Hypothalamus (tissue), 51 donors: ENCODE results near the gene SLC6A6.

Experiments used
- DNase-seq, 51 donors: peaks; one replicate each; lab custom pipeline; 2025; lab: John Stamatoyannopoulos, UW

SLC6A6 gene

DNA sequence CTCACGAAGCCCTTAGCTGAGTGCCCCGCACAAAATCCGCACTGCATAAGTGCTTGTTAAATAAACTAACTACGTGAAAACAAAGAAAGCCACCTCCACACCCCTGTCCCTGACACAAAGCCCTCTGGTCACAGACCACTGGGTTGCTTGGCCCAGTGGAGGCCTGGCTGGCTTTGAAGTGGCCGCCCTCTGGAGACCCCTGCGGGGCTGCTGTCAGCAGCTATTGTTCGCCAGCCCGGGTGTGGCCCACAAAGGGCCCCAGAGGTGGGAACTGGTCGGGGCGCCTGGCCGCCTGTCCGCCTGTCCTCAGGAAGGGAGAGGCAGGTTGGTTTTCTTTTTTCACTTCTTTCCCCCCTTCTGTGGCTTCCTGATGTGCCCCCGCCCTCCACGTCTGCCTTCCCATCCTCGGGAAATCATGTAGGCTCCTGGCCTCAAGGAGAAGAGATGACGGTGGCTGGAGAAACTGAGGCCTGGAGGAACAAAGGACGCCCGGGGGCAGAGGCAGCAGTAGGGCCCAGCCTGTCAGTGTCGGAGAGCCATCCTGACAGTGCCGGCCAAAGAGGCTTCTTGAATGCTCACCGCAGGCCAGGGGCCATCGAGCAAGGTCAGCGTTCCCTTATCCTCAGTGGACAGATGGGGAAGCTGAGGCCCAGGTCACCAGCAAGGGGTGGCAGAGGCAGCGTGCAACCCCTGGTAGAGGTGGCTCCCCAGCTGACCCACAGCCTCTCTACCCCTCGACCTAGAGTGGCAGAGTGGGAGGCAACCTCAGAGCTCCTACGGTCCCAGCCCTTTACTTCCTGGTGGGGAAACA is 61.1 kb downstream of the SLC6A6 start:
- no peak for DNase-seq

DNA sequence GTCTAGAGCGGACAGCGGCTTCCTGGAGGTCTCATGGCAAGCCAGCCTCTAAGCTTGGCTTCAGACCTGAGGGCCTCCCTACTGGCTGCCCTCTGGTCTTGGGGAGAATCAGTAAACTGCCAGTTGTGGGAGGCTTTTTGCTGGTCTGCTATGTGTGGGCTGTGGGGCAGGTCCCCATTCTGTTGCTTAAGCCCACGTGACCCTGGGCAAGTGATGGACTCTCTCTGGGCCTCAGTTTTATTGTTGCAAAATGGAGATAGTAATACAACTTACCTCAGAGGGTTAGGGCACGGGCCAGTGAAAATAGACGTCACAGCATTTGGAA is 61.7 kb downstream of the SLC6A6 start:
- DNase-seq: no peak

DNA sequence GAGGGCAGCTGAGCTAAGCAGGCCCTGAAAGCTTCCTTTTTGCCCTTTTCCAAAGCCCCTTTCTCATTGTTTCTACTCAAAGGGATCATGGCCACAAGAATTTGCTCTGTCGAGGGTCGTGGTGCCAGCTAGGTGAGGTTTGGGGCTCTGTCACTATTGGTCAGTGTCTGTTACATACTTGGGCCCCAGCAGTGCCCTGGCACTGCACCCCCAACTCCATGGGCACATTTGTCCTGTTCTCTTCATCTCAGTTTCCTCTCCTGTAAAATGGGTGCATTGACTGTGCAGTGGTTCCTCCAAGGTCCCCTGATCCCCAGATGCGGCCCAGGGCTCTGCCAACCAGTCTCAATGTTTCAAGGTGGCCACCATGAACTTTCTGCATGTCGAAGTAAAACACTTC is 62.1 kb downstream of the SLC6A6 start:
- no peak for DNase-seq

DNA sequence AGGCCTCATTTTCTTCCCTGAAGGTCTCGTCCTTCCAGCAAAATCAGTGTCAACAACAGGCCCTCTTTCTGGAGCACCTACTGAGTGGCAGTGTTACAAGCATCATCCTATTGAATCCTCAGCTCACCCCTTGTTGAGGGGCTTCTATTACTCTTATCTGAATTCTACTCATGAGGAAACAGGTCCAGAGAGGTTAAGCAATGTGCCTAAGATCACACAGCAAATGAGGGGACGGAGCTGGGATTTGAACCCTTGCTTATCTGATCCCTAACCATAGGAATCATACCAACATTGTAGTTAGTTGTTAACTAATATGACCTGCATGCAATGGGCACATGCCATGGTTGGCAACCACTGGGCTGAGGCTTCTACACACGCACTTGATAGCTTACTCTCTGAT is 63.0 kb downstream of the SLC6A6 start:
- DNase-seq: no peak

DNA sequence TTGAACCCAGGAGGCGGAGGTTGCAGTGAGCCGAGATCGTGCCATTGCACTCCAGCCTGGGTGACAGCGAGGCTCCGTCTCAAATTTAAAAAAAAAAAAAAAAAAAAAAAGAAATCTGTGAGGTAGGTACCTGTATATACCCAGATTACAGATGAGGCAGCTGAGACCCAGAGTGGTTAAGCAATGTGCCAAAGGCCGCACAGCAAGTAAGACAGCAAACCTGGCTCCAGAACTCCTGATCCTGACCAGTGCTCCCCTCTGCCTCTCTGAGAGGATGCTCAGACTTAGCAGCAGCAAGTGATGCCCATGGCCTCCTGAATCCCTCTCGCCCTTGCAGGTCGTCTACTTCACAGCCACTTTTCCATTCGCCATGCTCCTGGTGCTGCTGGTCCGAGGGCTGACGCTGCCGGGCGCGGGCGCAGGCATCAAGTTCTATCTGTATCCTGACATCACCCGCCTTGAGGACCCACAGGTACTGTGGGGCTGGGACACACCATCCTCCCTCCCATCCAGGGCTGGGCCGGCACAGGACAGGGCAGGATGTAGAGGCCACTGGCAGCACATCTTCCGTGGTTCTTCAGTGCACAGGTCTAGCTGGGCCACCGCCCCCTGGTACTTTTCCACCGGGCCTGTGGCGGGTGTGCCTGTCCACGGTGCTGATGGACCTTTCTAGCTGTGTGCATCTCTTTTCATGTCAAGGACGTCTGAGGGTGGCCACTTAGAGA is 63.9 kb downstream of the SLC6A6 start:
- DNase-seq: no peak

DNA sequence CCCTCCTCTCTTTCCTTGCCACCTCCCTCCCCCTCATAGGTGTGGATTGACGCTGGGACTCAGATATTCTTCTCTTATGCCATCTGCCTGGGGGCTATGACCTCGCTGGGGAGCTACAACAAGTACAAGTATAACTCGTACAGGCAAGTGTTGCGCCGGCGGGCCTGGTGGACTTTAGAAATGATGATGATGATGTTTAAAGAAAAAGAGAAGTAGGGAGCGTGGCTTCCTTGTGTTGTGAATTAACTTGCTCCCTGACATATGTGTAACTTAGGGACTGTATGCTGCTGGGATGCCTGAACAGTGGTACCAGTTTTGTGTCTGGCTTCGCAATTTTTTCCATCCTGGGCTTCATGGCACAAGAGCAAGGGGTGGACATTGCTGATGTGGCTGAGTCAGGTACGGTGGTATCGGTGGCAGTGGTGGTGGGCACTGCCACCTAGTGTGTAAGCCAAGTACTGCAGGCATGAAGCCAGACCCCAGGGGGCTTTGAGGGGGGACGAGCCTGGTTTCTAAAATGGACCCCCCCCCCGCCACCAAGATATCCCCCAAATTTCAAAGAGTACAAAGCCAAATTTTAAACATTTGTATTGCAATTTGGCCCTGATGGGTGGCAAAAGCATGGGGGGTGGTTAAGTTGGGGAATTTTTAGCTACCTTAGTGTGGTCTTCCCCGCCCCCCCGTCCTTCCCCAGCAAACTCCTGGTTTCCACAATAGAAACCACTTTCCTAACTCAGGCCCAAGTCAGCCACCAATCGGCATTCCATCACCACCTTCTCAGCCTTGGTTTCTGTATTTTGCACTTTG is 65.6 kb downstream of the SLC6A6 start:
- peak in 33 of 51 donors; percentile 2 to 56 (median 17) for DNase-seq

DNA sequence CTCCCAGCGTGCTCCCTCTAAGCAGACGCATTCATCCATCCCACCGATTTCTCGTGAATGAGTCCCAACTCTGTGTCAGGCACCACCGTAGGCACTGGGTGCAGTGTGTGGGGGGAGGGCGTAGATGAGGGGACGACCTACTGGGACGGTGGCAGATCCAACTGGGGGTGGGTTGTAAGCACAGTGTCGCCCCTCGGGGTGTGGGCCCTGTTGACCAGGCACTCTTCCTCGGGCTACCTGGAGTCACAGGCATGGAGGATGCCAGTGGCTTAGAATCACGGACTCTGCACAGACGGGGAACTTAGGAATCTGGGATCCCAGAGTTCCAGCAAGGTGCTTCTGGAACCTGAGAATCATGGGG is 66.2 kb downstream of the SLC6A6 start:
- no peak for DNase-seq

DNA sequence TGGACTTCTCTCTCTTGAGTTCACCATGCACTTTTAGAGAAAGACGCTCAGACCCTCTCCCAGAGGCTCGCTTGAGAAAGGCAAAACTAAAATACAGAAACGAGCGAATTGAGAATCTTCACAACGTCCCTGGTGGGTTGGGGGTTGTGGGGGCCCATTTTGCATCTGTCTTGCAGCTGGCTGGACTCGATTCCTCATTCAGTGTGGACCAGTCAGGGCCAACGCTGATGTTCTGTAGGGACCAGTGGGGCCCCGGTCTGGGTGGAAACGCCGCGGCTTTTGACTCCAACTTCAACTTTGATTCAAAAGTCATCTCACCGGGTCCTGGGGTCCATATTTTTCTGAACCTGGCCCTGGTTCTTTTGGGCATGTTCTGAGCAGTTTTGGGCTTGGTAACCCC is 68.1 kb downstream of the SLC6A6 start:
- DNase-seq: no peak

DNA sequence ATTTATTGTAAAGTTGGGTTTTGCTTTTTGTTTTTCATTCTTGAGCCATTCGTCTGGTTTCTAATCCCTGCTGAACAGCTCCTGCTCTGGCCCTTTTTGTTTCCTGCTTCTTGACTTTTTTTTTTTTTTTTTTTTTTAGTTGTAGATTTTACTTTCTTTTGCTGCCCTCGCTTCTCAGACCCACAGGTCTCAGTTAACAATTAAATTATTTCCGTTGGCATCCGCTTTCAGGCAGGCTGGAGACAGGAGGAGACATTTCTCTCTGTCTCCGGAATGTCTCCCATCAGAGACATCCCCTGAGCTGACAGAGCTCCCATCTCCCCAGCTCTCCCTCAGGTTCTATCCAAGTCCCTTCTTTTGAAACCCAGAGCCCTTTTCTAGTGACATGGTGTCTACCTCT is 68.6 kb downstream of the SLC6A6 start:
- DNase-seq: no peak

DNA sequence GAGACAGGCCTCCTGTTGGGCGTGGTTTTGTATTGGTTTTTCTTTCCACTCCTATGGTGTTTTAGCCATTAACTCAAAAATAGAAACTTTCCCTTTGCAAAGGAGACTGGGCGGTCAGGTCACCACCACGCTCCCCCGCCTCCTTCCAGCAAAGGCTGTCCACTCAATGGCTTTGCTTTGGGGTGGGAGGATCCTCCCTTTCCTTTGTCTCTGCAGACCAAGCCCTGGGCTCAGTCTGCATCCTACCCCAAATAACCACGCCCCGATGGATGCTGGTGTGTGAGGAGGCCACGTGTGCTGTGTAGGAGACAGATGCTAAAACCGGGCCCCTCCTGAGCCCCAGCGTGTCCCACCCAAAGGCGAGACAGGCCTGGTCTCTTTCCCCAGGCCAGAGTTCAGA is 69.3 kb downstream of the SLC6A6 start:
- no peak for DNase-seq

DNA sequence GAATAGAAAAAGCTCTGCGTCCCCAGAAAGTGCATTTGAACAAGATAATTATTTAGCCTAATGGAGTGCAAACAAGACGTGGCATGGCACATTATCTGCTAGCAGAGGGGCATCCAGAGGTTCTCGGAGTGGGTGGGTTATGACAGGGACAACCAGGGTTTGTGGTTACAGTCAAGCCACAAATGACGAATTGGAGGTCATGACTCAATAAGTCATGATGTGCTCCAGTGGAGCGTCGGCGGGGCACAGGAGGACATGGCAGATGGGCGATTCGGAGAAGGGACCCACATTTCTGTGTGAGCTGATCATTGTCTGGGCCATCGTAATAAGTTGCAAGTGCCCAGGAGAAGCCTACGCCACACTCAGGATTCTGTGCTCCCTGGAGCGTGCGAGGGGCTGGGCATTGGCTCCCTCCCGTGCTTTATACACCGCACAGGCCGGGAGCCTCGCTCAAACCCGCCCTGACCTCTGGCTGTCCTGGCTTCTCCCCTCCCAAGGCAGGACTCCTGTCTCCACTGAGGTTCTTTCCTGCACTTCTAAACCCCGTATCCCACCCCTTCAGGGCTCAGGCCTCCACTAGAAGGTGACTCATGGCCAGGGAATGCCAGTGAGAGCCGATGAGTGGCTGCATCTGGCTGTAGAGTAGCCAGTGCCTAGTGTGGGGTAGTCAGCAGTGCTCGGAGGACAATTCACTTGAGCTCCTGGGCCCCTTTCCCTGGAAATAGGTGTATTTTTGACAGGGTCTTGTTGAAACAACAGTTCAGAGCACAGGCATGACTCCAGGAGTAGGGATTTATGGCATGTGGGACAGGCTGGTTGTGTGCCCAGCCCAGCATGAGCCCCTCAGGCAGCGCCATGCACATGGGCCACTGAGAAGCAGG is 70.3 kb downstream of the SLC6A6 start:
- no peak for DNase-seq

DNA sequence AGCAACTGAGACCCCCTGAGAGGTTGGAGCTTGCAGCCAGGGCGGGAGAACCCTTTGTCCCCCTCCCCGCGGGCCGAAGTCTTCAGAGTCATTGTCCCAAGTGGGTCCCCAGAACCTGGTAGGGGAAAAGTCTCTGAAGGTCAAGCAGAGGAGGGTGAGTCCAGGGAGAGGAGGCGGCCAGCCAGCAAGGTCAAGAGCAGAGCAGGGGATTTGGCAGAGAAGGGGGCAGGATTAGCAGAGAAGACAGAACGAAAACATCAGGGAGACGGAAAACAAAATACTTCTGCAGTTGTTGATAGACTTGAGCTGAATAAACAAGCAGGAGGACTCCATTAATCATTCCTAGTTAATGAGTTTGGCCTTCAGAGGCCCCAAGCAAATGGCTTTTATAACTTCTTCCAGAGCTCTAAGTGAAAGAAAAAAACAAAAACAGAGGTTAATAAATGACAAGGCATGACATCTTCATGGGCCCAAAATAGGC is 71.0 kb downstream of the SLC6A6 start:
- no peak for DNase-seq

DNA sequence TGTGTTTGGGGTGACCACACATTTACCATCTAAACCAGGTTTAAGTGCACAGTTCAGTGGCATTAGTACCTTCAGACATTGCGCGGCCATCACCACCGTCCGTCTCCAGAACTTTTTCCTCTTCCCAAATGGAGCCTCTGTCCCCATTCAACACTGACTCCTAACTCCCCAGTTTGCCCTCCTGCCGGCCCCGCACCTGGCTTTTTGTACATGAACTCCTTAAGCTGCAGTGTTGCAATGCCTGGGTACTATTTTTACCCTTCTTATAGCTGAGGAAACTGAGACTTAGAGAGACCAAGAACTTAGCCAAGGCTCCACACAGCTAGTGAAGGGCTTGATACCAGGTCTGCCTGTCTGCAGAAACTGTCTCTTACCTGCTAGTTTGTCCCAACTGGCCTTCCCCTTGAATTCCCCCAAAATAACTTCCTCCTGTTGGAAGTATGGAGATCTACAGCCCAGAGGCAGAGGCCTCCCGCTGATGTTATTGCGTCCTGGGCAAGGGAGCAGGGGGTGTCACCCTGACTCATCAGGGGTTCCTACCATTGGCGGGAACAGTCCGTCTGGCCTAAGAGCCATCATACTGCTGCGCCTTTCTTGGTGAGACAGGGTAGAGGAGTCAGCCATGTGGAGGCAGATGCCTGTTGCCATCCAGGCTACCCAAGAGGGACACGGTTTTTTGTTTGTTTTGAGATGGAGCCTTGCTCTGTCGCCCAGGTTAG is 72.1 kb downstream of the SLC6A6 start:
- no peak for DNase-seq

DNA sequence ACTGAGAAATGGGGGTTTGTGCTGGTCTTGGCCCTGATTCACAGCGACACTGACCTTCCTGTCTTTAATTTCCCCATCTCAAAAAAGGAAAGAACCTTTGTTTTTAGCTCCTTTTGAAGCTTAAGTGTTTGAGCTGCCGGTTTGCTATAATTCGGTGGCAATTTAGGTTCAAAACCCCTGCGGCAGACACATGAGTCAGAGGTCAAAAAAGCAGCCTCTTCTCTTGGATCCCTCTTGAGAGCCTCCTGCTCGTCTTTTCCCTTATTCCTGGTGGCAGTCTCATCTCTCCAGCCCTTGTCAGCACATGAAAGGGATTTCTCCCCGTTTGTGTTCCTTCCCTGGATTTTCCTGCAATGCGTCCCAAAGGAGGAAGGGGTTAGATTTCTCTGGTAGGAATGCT is 73.2 kb downstream of the SLC6A6 start:
- DNase-seq: no peak

DNA sequence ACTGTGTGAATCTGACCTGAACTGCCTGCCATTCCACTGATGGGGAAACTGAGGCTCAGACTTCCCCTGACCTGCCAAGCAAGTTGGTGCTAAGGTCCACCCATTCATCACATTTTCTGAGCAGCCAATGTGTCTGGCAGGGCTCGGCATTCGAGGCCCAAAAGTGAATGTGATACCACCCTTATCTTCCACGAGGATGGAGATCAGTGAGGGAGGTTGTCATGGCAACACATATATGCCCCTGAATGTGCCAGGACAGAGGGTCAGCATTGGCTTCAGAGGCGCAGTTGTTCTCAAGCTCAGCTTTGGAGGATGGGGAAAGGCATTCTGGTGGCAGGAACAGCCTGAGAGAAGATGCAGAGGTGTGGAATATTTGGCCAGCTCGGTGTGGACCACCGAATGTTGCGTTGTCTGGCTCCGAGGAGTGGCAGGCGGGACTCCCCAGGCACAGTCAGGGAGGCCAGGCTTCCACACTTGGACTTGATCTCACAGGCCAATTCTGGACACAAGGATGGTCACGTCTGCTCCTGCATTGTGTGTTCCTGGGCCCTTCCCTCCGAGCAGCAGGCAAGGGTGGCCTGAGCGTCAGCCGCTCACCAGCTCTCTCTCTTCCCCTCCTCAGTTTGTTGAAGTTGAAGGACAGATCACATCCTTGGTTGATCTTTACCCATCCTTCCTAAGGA is 74.3 kb downstream of the SLC6A6 start:
- no peak for DNase-seq

DNA sequence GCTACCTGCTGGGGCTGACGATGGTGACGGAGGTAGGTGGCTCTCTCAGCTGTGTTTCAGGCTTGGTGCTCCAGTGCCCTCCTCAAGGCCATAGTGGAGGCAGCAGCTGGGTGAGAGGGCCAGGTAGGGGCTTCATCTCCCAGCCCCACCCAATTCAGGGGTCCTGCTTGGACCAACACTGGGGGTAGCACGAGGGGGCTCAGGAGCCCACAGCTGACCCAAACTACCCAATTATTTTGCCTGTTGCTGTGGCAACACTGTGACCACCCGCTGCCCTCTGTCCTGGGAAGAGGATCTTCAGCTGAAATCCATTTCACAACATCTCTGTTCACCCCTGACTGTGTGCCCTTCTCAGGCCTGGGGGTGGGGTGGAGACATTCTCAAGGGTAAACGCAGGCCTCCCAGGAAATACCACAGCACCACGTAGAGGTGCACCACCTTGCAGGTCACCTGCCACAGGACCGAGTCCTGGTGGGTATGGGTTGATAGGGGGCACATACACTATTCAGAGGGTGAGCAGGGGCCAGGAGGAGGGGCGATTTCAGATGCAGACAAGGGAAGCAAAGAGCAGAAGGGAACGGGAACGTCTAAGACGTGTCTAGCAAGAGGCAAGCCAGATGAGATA is 75.0 kb downstream of the SLC6A6 start:
- no peak for DNase-seq

DNA sequence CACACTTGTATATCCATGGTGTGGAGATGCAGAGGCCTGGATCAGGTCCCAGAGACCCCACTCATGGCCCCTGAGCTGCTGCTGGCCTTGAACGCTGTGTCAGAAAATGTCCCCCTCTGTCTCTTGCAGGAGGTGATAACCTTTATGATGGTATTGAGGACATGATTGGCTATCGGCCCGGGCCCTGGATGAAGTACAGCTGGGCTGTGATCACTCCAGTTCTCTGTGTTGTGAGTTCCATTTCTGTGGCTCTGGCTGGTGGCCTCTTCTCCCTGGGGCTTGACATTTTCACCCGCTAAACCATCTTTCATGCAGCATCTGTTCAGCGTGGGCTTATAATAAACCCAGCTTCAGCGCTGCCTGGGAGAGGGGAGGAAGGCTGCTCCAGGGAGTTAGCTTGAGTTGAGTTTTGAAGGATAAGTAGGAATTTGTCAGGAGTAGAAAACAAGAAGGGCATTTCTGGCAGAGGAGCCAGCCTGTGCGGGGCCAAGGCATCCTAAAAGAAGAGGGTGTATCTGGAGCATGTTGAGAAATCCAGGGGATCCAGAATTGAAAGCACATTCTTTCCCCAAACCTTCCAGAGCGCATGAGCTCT is 76.6 kb downstream of the SLC6A6 start:
- DNase-seq: no peak

DNA sequence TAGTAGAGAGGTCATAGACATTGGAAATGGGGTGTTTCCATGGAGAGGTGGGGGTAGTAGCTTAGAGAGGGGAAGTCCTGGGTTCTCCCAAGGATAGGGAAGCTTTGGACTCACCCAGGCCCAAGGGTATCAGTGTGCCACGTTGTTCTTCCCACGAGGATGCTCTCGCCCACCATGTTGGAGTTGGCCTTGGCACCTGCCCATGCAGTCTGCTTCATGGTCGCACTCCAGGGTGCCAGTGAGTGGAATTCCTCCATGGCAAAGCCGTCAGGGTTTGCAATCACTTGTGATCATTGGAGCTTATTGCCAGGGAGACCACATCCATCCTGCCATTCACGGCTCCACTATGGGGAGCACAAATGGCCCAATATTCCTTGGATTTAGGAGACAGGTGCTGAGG is 77.2 kb downstream of the SLC6A6 start:
- no peak for DNase-seq
